ENCODE results near the gene NPAS3. TPM values are rescaled to one million over a fixed set of nuclear protein-coding genes. Genes with fewer than 3 reads are reported as not detected.

The NPAS3 gene
- total RNA-seq, 2 experiments from 2014 or later: not detected

GRCh38 chr14:33652566-33653307 is 714.1 kb downstream of the NPAS3 start:
- H3K27ac Mint-ChIP-seq: no peak overlapping the region

DNA sequence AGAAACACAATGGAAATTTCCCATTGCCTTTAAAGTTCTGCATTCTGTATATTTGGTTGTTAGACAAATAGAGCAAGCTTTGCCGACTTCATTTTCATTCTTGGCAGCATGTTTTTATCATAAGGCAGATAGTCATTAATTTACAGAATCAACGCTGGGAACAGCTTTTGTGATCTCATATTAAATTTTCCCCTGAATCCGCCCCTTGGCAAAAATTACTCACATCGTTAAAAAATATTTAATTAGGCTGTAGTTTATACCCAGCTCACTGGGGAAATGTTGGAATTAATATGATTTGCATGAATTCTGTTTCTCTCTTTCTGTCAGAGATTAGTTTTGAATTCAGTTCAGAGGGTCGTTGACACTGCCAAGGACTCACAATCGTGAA is 714.6 kb downstream of the NPAS3 start:
- no peaks in the 10 kb centered on the region for H3K4me1 Mint-ChIP-seq (ENCODE audit: low read depth)
- H3K27ac Mint-ChIP-seq: no peak overlapping the region
- intact Hi-C loops (cut with micrococcal nuclease): no loop called here
- H3K4me3 Mint-ChIP-seq: no peak overlapping the region
- H3K9me3 Mint-ChIP-seq: no peaks in the 10 kb centered on the region
- CTCF ChIA-PET: no interaction called here
- no peaks in the 10 kb centered on the region for H3K27me3 Mint-ChIP-seq
- POLR2A ChIA-PET: no interaction called here
- H3K36me3 Mint-ChIP-seq: no peaks in the 10 kb centered on the region
- no peak for DNase-seq

More at GRCh38 chr14:33652566-33653307, 714.1 kb downstream of the NPAS3 start:
- intact Hi-C loops (cut with micrococcal nuclease): no loop called here
- H3K4me1 Mint-ChIP-seq (ENCODE audit: low read depth): no peaks in the 10 kb centered on the region
- H3K4me3 Mint-ChIP-seq: no peak overlapping the region
- H3K27me3 Mint-ChIP-seq: no peaks in the 10 kb centered on the region
- no peaks in the 10 kb centered on the region for H3K9me3 Mint-ChIP-seq
- ChIA-PET POLR2A (no interaction called here), CTCF (no interaction called here)
- no peaks in the 10 kb centered on the region for H3K36me3 Mint-ChIP-seq
- no peak for DNase-seq

DNA sequence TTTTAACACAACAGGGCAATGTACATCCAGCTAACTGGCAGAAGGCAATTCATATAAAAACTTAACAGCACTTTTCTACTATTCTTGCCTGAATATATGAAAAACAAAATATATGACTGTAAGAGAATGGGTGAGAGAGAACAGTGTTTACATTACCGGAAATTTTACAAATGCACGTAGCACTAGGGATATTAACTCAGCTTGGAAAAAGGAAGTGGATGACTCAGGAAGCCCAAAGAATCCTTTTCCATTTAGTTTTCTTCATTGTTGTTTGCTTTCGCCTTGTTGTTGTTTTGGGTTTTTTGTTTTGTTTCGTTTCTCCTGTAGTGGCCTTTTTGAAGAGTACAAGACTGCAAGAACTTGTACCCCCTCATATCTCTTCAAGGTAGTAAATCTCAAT is 716.7 kb downstream of the NPAS3 start:
- POLR2A ChIA-PET: no interaction called here
- H3K9me3 Mint-ChIP-seq: no peaks in the 10 kb centered on the region
- no peaks in the 10 kb centered on the region for H3K4me1 Mint-ChIP-seq (ENCODE audit: low read depth)
- H3K27me3 Mint-ChIP-seq: no peaks in the 10 kb centered on the region
- H3K27ac Mint-ChIP-seq: no peak overlapping the region
- no peaks in the 10 kb centered on the region for H3K36me3 Mint-ChIP-seq
- CTCF ChIA-PET: no interaction called here
- DNase-seq: no peak
- intact Hi-C loops (cut with micrococcal nuclease): no loop called here
- H3K4me3 Mint-ChIP-seq: no peak overlapping the region

DNA sequence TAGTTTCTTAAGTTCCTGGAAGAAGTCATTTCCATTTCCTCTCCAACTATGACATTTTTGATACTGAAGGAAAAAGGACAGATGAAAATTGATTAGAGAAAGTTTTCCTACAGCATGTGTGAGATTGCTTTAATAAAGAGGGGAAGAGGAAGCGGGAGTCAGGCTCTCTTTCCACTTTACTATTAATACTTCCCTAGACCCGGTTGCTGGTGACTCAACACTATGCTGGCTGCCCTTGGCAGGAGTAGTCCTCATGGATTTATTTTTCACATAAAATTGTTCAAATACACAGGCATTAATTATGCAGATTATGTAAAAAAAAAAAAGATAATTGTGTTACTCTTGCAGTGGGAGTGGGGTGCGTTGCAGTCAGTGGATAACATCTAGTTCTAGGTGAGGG is 718.8 kb downstream of the NPAS3 start:
- H3K27me3 Mint-ChIP-seq: no peaks in the 10 kb centered on the region
- no peak overlapping the region for H3K27ac Mint-ChIP-seq
- no peaks in the 10 kb centered on the region for H3K9me3 Mint-ChIP-seq
- no peaks in the 10 kb centered on the region for H3K36me3 Mint-ChIP-seq
- no peak for DNase-seq
- H3K4me1 Mint-ChIP-seq (ENCODE audit: low read depth): no peaks in the 10 kb centered on the region
- intact Hi-C loops (cut with micrococcal nuclease): no loop called here
- no peak overlapping the region for H3K4me3 Mint-ChIP-seq
- POLR2A ChIA-PET: no interaction called here
- CTCF ChIA-PET: interaction anchor here (0.6 kb wide), 1 partner anchor 30 kb away, joined by 3 read pairs; no protein-coding TSS in a partner anchor

DNA sequence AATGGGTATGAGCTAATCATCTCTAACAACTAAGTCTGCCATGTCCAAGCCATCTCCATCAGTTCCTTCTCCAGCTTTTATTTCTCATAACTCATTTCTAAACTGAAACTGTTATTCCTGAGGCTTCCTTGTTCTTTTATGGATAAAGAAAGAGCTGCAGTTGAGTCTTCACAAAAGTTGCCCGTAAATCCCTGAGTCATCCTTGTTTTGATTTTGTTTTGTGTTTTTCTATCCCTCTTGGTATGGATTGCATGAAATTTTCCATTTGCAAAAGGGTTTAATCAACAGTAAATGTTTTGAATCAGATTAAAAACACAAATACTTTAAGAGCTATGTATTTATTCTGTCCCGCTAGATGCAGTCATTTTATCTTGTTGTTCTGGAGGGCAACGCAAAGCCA is 721.6 kb downstream of the NPAS3 start:
- DNase-seq: no peak
- Mint-ChIP-seq H3K9me3 (peaks cover 6% of the 10 kb centered on the region), H3K4me3 (no peak overlapping the region), H3K4me1 (ENCODE audit: low read depth) (no peaks in the 10 kb centered on the region), H3K27ac (no peak overlapping the region), H3K27me3 (no peaks in the 10 kb centered on the region), H3K36me3 (no peaks in the 10 kb centered on the region)
- CTCF ChIA-PET: no interaction called here
- POLR2A ChIA-PET: no interaction called here
- intact Hi-C loops (cut with micrococcal nuclease): no loop called here

- CTCF ChIA-PET: no interaction called here
- Mint-ChIP-seq H3K4me1 (ENCODE audit: low read depth) (no peaks in the 10 kb centered on the region), H3K27ac (no peak overlapping the region), H3K27me3 (no peaks in the 10 kb centered on the region), H3K9me3 (peaks cover 6% of the 10 kb centered on the region), H3K36me3 (no peaks in the 10 kb centered on the region), H3K4me3 (no peak overlapping the region)
- no peak for DNase-seq
- POLR2A ChIA-PET: no interaction called here
- intact Hi-C loops (cut with micrococcal nuclease): no loop called here
Observed at GRCh38 chr14:33661101-33661500, 722.4 kb downstream of the NPAS3 start.

- Mint-ChIP-seq H3K36me3 (no peaks in the 10 kb centered on the region), H3K4me3 (no peak overlapping the region), H3K27ac (no peak overlapping the region), H3K27me3 (no peaks in the 10 kb centered on the region), H3K9me3 (peaks cover 6% of the 10 kb centered on the region), H3K4me1 (ENCODE audit: low read depth) (no peaks in the 10 kb centered on the region)
- ChIA-PET POLR2A (no interaction called here), CTCF (no interaction called here)
- DNase-seq: no peak
- intact Hi-C loops (cut with micrococcal nuclease): no loop called here
Observed at GRCh38 chr14:33668066-33668465, 729.4 kb downstream of the NPAS3 start.

DNA sequence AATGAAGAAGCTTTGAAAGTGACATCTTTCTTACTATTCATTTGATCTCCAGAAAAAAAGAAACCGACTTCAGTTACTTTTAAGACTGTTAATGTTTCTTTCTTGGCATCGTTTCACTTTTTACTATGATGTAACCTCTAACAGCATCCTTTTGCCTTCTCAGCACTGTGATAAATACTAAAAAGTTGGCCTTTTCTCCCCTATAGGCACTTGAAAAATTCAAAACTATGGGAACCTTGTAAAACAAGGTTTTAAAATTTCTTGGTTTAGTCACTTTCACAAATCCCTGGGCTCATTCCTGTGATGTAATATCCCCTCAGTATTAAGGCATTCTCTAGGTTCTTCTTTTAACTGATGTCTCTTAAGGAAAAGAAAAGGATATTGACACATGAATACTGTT is 730.4 kb downstream of the NPAS3 start:
- H3K36me3 Mint-ChIP-seq: no peaks in the 10 kb centered on the region
- H3K4me3 Mint-ChIP-seq: no peak overlapping the region
- H3K4me1 Mint-ChIP-seq (ENCODE audit: low read depth): no peaks in the 10 kb centered on the region
- POLR2A ChIA-PET: no interaction called here
- DNase-seq: no peak
- intact Hi-C loops (cut with micrococcal nuclease): no loop called here
- H3K9me3 Mint-ChIP-seq: peaks cover 3% of the 10 kb centered on the region
- CTCF ChIA-PET: no interaction called here
- H3K27me3 Mint-ChIP-seq: no peaks in the 10 kb centered on the region
- H3K27ac Mint-ChIP-seq: no peak overlapping the region

- Mint-ChIP-seq H3K36me3 (no peaks in the 10 kb centered on the region), H3K27ac (no peak overlapping the region), H3K4me3 (no peak overlapping the region), H3K9me3 (no peaks in the 10 kb centered on the region), H3K27me3 (no peaks in the 10 kb centered on the region), H3K4me1 (ENCODE audit: low read depth) (no peaks in the 10 kb centered on the region)
- DNase-seq: no peak
- intact Hi-C loops (cut with micrococcal nuclease): no loop called here
- ChIA-PET CTCF (no interaction called here), POLR2A (no interaction called here)
Observed at GRCh38 chr14:33670235-33670634, 731.6 kb downstream of the NPAS3 start.

DNA sequence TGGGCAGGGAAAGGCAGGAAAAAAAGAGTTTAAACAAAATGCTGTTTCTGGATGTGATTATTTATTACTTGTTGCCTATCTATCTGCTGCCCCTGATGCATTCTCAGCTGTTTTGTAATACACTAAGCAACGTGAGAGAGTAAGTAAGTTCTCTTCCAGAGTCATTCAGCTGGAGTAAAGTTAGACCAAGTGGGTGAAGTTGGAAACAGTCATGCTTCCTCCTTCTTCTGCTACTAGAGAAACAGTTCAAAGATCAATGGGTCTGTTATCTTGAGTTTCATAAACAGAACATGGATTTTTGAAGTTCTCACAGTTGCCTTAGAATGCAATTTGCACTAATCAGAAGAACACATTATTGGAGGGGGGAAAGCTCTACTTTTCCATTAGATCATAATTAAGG is 732.9 kb downstream of the NPAS3 start:
- H3K27me3 Mint-ChIP-seq: no peaks in the 10 kb centered on the region
- no peaks in the 10 kb centered on the region for H3K36me3 Mint-ChIP-seq
- H3K27ac Mint-ChIP-seq: no peak overlapping the region
- POLR2A ChIA-PET: no interaction called here
- CTCF ChIA-PET: no interaction called here
- no peak for DNase-seq
- intact Hi-C loops (cut with micrococcal nuclease): no loop called here
- H3K9me3 Mint-ChIP-seq: no peaks in the 10 kb centered on the region
- H3K4me1 Mint-ChIP-seq (ENCODE audit: low read depth): no peaks in the 10 kb centered on the region
- H3K4me3 Mint-ChIP-seq: no peak overlapping the region

DNA sequence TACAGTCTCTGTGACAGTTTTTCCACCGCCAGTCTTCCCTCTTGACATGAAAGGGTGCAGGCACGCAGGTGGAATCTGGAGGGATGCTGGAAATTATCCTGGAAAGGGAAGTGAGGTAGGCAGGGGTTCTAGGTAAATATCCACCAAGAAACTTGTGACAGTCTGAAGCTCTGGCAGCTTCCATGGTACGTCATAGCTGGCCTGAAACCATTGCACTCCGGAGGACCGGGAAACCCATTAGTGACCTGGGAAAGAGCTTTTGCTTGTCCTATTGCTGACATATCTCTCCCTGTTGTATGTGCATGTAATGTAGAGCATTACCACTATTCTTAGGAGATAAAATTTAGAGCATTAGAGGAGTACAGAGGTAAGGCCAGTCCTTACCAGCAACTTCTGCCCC is 736.2 kb downstream of the NPAS3 start:
- Mint-ChIP-seq H3K4me1 (ENCODE audit: low read depth) (no peaks in the 10 kb centered on the region), H3K4me3 (no peak overlapping the region), H3K36me3 (no peaks in the 10 kb centered on the region), H3K27ac (no peak overlapping the region), H3K9me3 (no peaks in the 10 kb centered on the region), H3K27me3 (no peaks in the 10 kb centered on the region)
- DNase-seq: no peak
- POLR2A ChIA-PET: no interaction called here
- CTCF ChIA-PET: no interaction called here
- intact Hi-C loops (cut with micrococcal nuclease): no loop called here

- ChIA-PET CTCF (interaction anchor here (1.0 kb wide), 1 partner anchor 117 kb away, joined by 4 read pairs; no protein-coding TSS in a partner anchor), POLR2A (no interaction called here)
Observed at GRCh38 chr14:33675415-33676130, 736.9 kb downstream of the NPAS3 start.

DNA sequence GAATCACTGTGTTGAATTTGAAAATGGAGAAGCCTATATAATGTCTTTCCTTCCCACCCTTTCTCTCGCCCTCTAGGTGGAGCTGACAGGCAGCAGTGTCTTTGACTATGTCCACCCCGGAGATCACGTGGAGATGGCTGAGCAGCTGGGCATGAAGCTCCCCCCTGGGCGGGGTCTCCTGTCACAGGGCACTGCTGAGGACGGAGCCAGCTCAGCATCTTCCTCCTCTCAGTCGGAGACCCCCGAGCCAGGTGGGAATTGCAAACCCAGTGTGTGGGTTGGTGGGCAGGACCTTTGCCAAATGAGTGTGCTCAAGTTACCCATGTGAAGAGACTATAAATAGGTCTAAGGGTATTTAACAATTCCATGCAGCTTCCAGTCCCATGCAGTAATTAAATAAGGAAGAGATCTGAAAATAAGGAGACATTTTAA is 737.5 kb downstream of the NPAS3 start:
- CTCF ChIA-PET: interaction anchor here (1.0 kb wide), 1 partner anchor 117 kb away, joined by 4 read pairs; no protein-coding TSS in a partner anchor

More at GRCh38 chr14:33675415-33676130, 736.9 kb downstream of the NPAS3 start:
- Mint-ChIP-seq H3K9me3 (no peaks in the 10 kb centered on the region), H3K27me3 (no peaks in the 10 kb centered on the region), H3K4me1 (ENCODE audit: low read depth) (no peaks in the 10 kb centered on the region), H3K27ac (no peak overlapping the region), H3K36me3 (no peaks in the 10 kb centered on the region), H3K4me3 (no peak overlapping the region)
- intact Hi-C loops (cut with micrococcal nuclease): no loop called here
- no peak for DNase-seq

More for the DNA sequence above, 737.5 kb downstream of the NPAS3 start:
- Mint-ChIP-seq H3K4me3 (no peak overlapping the region), H3K27ac (no peak overlapping the region), H3K36me3 (no peaks in the 10 kb centered on the region), H3K9me3 (no peaks in the 10 kb centered on the region), H3K4me1 (ENCODE audit: low read depth) (no peaks in the 10 kb centered on the region), H3K27me3 (no peaks in the 10 kb centered on the region)
- no peak for DNase-seq
- intact Hi-C loops (cut with micrococcal nuclease): no loop called here
- POLR2A ChIA-PET: no interaction called here

All from activated CD4-positive, alpha-beta memory T cell treated with anti-CD3 and anti-CD28 coated beads for 36 hours (primary cell).